ENCODE measurements around the gene HLA-DQA2.

- TF ChIP-seq POLR2AphosphoS5 (IDR thresholded peaks at IDR 0.05; ENCODE audit: low read depth, low read length) = no peak
- no peak for TF ChIP-seq SIN3A (IDR thresholded peaks at IDR 0.05; ENCODE audit: borderline replicate concordance, insufficient read depth, low read length)
- no peak for TF ChIP-seq TAF1 (IDR thresholded peaks at IDR 0.05; ENCODE audit: borderline replicate concordance, insufficient read depth, low read length)
- no peak for TF ChIP-seq REST (IDR thresholded peaks at IDR 0.05; ENCODE audit: insufficient read depth in 1 of 2, low read depth in 2 of 2, low read length in 2 of 2)
Observed at GRCh38 chr6:32772656-32773055, 31.5 kb downstream of the HLA-DQA2 start.
